Activated CD4-positive, alpha-beta T cell treated with anti-CD3 and anti-CD28 coated beads, Interleukin-2, amount 50 U/mL, for 24 hours (primary cell): ENCODE results near the gene COL27A1.

ENCODE experiments used
- DNase-seq, 2 donors: peaks; one replicate each; pipeline ENCODE4 v3.0.0-alpha.2; 2020; ENCODE audit warnings: low read depth in 1 of 2, low spot score in 1 of 2

The COL27A1 gene

GRCh38 chr9:114300846-114301797, 145.8 kb downstream of the COL27A1 start:
- DNase-seq = no peak

- DNase-seq = no peak
These were observed 146.6 kb downstream of the COL27A1 start for GRCh38 chr9:114301798-114302565.

- DNase-seq = no peak
These were observed 147.4 kb downstream of the COL27A1 start for GRCh38 chr9:114302727-114303126.

- DNase-seq = no peak
These were observed 148.2 kb downstream of the COL27A1 start for GRCh38 chr9:114303571-114303970.

GRCh38 chr9:114303977-114304376, 148.6 kb downstream of the COL27A1 start:
- DNase-seq = no peak

- no peak for DNase-seq
These were observed 149.3 kb downstream of the COL27A1 start for GRCh38 chr9:114304416-114305188.

- no peak for DNase-seq
These were observed 152.5 kb downstream of the COL27A1 start for GRCh38 chr9:114307899-114308267.

- DNase-seq = no peak
These were observed 153.1 kb downstream of the COL27A1 start for GRCh38 chr9:114308361-114308950.

GRCh38 chr9:114309096-114309495, 153.8 kb downstream of the COL27A1 start:
- DNase-seq = no peak

- no peak for DNase-seq
These were observed 155.4 kb downstream of the COL27A1 start for GRCh38 chr9:114310471-114311450.

- DNase-seq = no peak
These were observed 156.5 kb downstream of the COL27A1 start for GRCh38 chr9:114311571-114312512.

GRCh38 chr9:114312513-114312875, 157.2 kb downstream of the COL27A1 start:
- DNase-seq = no peak

- DNase-seq = no peak
These were observed 157.8 kb downstream of the COL27A1 start for GRCh38 chr9:114313186-114313585.

- DNase-seq = no peak
These were observed 159.0 kb downstream of the COL27A1 start for GRCh38 chr9:114314256-114314867.

- DNase-seq = no peak
These were observed 159.8 kb downstream of the COL27A1 start for GRCh38 chr9:114314881-114315722.

- no peak for DNase-seq
These were observed 160.5 kb downstream of the COL27A1 start for GRCh38 chr9:114315723-114316363.
